HepG2 (cell line): ENCODE data around the gene PLCB1. TPM values are rescaled to one million over a fixed set of nuclear protein-coding genes. Genes with fewer than 3 reads are reported as not detected.

ENCODE experiments used
- ATAC-seq: fragments of 200-7000 bp; cut with Tn5 transposase; 3 replicates; pipeline ENCODE4 v1.9.1; 2020; ENCODE audit warnings: mild to moderate bottlenecking, moderate library complexity
- BruUV-seq: library from RNA; stranded (reverse); fragments of 400-500 nt; replicated peaks from 2 replicates; lab custom pipeline; 2021; lab: Mats Ljungman, UMichigan
- CTCF ChIA-PET: fragments of 300-600 bp; formaldehyde crosslinking; extraction: SDS; loops from one replicate; lab custom pipeline; 2021; ENCODE audit warnings: low total read pairs, inconsistent platforms, low intra/inter-chr PET ratio; lab: Yijun Ruan, JAX
- POLR2A ChIA-PET: fragments of 350-600 bp; sonication (Branson Sonifier 250); formaldehyde crosslinking; loops from one replicate; lab custom pipeline; 2020; ENCODE audit warnings: antibody characterized with exemption, inconsistent platforms; lab: Yijun Ruan, JAX
- DNase-seq: peaks from one replicate; pipeline ENCODE4 v3.0.0-alpha.2; 2015; ENCODE audit warnings: low spot score
- FAIRE-seq: peaks from 3 replicates; lab custom pipeline; 2011; peaks lifted over from hg19 to GRCh38; lab: Jason Lieb, UNC
- H2AFZ ChIP-seq: one replicate; pipeline ENCODE4 v1.6.1; 2011; ENCODE audit warnings: low read length, inconsistent platforms
- H3K27ac ChIP-seq: fragments of 300-600 bp; 3 replicates; pipeline ENCODE4 v1.8.0; 2011; ENCODE audit warnings: mixed run types, mild to moderate bottlenecking, mixed read lengths, low read length, inconsistent platforms; ENCODE audit not compliant: insufficient read depth; ENCODE audit errors: extremely low read length
- H3K27me3 ChIP-seq, 2 experiments: fragments of 200-600 bp in 1 of 2; 2 replicates in 1 of 2; 3 replicates in 1 of 2; pipeline versions ENCODE4 v1.6.0 to v1.8.0; 2011; ENCODE audit warnings: low read length in 2 of 2, mild to moderate bottlenecking in 2 of 2, moderate library complexity in 2 of 2, inconsistent platforms in 1 of 2; ENCODE audit not compliant: insufficient read depth in 2 of 2, control insufficient read depth in 1 of 2
- H3K36me3 ChIP-seq, 2 experiments: fragments of 200-600 bp in 1 of 2; replicated peaks in 1 of 2; 2 replicates in 1 of 2; 3 replicates in 1 of 2; pipeline versions ENCODE4 v1.5.1 to v1.8.0; 2011; ENCODE audit warnings: low read length in 2 of 2, inconsistent platforms in 1 of 2; ENCODE audit not compliant: insufficient read depth in 2 of 2, control insufficient read depth in 1 of 2
- H3K4me1 ChIP-seq: 2 replicates; pipeline ENCODE4 v1.5.1; 2012; ENCODE audit warnings: low read length, inconsistent platforms; ENCODE audit not compliant: insufficient read depth
- H3K4me2 ChIP-seq: 2 replicates; pipeline ENCODE4 v1.6.0; 2011; ENCODE audit warnings: low read depth, low read length, inconsistent platforms
- H3K4me3 ChIP-seq, 3 experiments: fragments of 200-600 bp in 1 of 3; sonication (generic), shearing (Covaris generic) in 1 of 3; replicated peaks in 1 of 3; 2 replicates each; pipeline ENCODE4 v1.5.1; 2011 to 2016; ENCODE audit warnings: low read length in 3 of 3, inconsistent platforms in 2 of 3, low read depth in 2 of 3, mild to moderate bottlenecking in 2 of 3, control low read depth in 1 of 3, mixed read lengths in 1 of 3; ENCODE audit not compliant: insufficient read depth in 1 of 3
- H3K79me2 ChIP-seq: one replicate; pipeline ENCODE4 v1.6.1; 2011; ENCODE audit warnings: low read length, inconsistent platforms; ENCODE audit not compliant: insufficient read depth
- H3K9ac ChIP-seq: 2 replicates; pipeline ENCODE4 v1.6.0; 2011; ENCODE audit warnings: mild to moderate bottlenecking, low read depth, low read length, inconsistent platforms; ENCODE audit not compliant: insufficient read depth
- H3K9me3 ChIP-seq: 2 replicates; pipeline ENCODE4 v1.5.1; 2012; ENCODE audit warnings: mild to moderate bottlenecking, low read length
- H4K20me1 ChIP-seq: 2 replicates; pipeline ENCODE4 v1.6.0; 2011; ENCODE audit warnings: inconsistent platforms, mild to moderate bottlenecking, low read length, moderate library complexity; ENCODE audit not compliant: insufficient read depth
- FIP1L1 ChIP-seq: fragments of 200-400 bp; formaldehyde crosslinking; IDR thresholded peaks from 2 replicates; pipeline ENCODE4 v1.6.1; 2018; ENCODE audit warnings: low read depth, mild to moderate bottlenecking, low read length, moderate library complexity, borderline replicate concordance; ENCODE audit not compliant: insufficient read depth
- FOXO1 ChIP-seq: sonication (generic); formaldehyde crosslinking; IDR thresholded peaks from 2 replicates; pipeline ENCODE4 v1.4.0; 2020; ENCODE audit warnings: missing genetic modification reagents
- KIAA2018 ChIP-seq: sonication (generic); formaldehyde crosslinking; IDR thresholded peaks from 2 replicates; pipeline ENCODE4 v1.5.0; 2020; ENCODE audit warnings: mild to moderate bottlenecking, missing genetic modification reagents, borderline replicate concordance
- RFX3 ChIP-seq: IDR thresholded peaks from 2 replicates; pipeline ENCODE4 v1.6.1; 2016; ENCODE audit warnings: missing biosample characterization, missing genetic modification reagents
- ZNF570 ChIP-seq: sonication (generic); formaldehyde crosslinking; IDR thresholded peaks from 2 replicates; pipeline ENCODE4 v1.4.0; 2020; ENCODE audit warnings: mild to moderate bottlenecking, missing genetic modification reagents, borderline replicate concordance
- ZNF605 ChIP-seq: sonication (generic); formaldehyde crosslinking; IDR thresholded peaks from 2 replicates; pipeline ENCODE4 v1.8.0; 2022; ENCODE audit warnings: mild to moderate bottlenecking, missing genetic modification reagents
- ZNF75D ChIP-seq: sonication (generic); formaldehyde crosslinking; IDR thresholded peaks from 2 replicates; pipeline ENCODE4 v1.8.1; 2023; ENCODE audit warnings: missing genetic modification reagents, mild to moderate bottlenecking, borderline replicate concordance
- ZNF776 ChIP-seq: sonication (generic); formaldehyde crosslinking; IDR thresholded peaks from 2 replicates; pipeline ENCODE4 v1.4.0; 2020; ENCODE audit warnings: mild to moderate bottlenecking, missing genetic modification reagents
- ZSCAN30 ChIP-seq: sonication (generic); formaldehyde crosslinking; IDR thresholded peaks from 2 replicates; pipeline ENCODE4 v1.5.0; 2020; ENCODE audit warnings: mild to moderate bottlenecking, missing genetic modification reagents
- in situ Hi-C: cut with HindIII; loops from 2 replicates; pipeline ENCODE4 v1.10.0; 2017; ENCODE audit warnings: low pct_unique_long_range_greater_than_20kb; ENCODE audit not compliant: extremely low pct_ligation_motif_present
- intact Hi-C: fragments of 100-400 bp; cut with micrococcal nuclease; formaldehyde crosslinking; loops from one replicate; pipeline ENCODE4 v1.10.0; 2022; ENCODE audit not compliant: unreplicated experiment
- polyA plus RNA-seq, 8 experiments: library from polyadenylated mRNA; depleted of rRNA in 3 of 8; stranded (reverse) in 7 of 8; unstranded in 1 of 8; fragments of >200 nt; fragmentation: Illumina TruSeq in 4 of 8; extraction: Trizol in 4 of 8; gene quantifications; 2 replicates each; pipeline versions ENCODE4 v1.2.1 to v1.2.3, GENCODE V29; 2011 to 2016; ENCODE audit warnings: low read depth in 4 of 8, missing spikeins in 1 of 8, mixed read lengths in 1 of 8; ENCODE audit not compliant: insufficient read depth in 1 of 8
- total RNA-seq, 5 experiments: library from RNA; depleted of rRNA; stranded (reverse); fragments of >200 nt; fragmentation: Illumina TruSeq; extraction: Trizol; gene quantifications; 2 replicates each; pipeline ENCODE4 v1.2.3, GENCODE V29; 2016; ENCODE audit warnings: low read depth in 1 of 5
- TF ChIP-seq, protein P1 (sequence below): sonication (generic); formaldehyde crosslinking; IDR thresholded peaks from 2 replicates; pipeline ENCODE4 v1.5.1; 2020; ENCODE audit warnings: missing genetic modification reagents, mild to moderate bottlenecking, borderline replicate concordance
- TF ChIP-seq, protein P2 (sequence below): IDR thresholded peaks from 2 replicates; pipeline ENCODE4 v1.6.1; 2018; ENCODE audit warnings: missing genetic modification reagents, mild to moderate bottlenecking, missing compliant biosample characterization

PLCB1 gene
- total and polyA plus RNA-seq, 2 of the 13 experiments (the other 11 are each of a cell fraction or from before 2014, with no cell fraction given) = 42.4 to 55.9 TPM

GRCh38 chr20:8454137-8454712, 322.2 kb downstream of the PLCB1 start (continued):
- TF ChIP-seq, protein P1, sequence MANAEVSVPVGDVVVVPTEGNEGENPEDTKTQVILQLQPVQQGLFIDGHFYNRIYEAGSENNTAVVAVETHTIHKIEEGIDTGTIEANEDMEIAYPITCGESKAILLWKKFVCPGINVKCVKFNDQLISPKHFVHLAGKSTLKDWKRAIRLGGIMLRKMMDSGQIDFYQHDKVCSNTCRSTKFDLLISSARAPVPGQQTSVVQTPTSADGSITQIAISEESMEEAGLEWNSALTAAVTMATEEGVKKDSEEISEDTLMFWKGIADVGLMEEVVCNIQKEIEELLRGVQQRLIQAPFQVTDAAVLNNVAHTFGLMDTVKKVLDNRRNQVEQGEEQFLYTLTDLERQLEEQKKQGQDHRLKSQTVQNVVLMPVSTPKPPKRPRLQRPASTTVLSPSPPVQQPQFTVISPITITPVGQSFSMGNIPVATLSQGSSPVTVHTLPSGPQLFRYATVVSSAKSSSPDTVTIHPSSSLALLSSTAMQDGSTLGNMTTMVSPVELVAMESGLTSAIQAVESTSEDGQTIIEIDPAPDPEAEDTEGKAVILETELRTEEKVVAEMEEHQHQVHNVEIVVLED = no peak
- TF ChIP-seq FIP1L1 = no peak
- TF ChIP-seq RFX3 (CRISPR knock-in tag) = no peak
- peak; percentile 18; the same call in 1 of the 2 replicates for TF ChIP-seq FOXO1 (CRISPR knock-in tag)
- no peak for TF ChIP-seq ZSCAN30 (CRISPR knock-in tag)
- TF ChIP-seq ZNF570 (CRISPR knock-in tag) = no peak
- TF ChIP-seq, protein P2, sequence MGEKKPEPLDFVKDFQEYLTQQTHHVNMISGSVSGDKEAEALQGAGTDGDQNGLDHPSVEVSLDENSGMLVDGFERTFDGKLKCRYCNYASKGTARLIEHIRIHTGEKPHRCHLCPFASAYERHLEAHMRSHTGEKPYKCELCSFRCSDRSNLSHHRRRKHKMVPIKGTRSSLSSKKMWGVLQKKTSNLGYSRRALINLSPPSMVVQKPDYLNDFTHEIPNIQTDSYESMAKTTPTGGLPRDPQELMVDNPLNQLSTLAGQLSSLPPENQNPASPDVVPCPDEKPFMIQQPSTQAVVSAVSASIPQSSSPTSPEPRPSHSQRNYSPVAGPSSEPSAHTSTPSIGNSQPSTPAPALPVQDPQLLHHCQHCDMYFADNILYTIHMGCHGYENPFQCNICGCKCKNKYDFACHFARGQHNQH = no peak
- no peak for TF ChIP-seq ZNF605 (CRISPR knock-in tag)
- TF ChIP-seq ZNF776 (CRISPR knock-in tag) = no peak
- TF ChIP-seq, all 625 proteins: peak for 19

- intact Hi-C loops (no loop called here), in situ Hi-C loops (no loop called here)
- FAIRE-seq (no peak), DNase-seq (no peak), ATAC-seq (no peak)
- Histone ChIP-seq H4K20me1 (peaks cover 7% of the 10 kb centered on the region; the same call in 1 of the 2 replicates), H3K4me3 (no peak overlapping the region), H3K9ac (no peak overlapping the region), H3K4me1 (no peaks in the 10 kb centered on the region), H3K79me2 (no peaks in the 10 kb centered on the region), H3K4me2 (no peak overlapping the region), H2AFZ (no peak overlapping the region), H3K9me3 (no peaks in the 10 kb centered on the region), H3K36me3 (0 out of 5 replicates have a peak, but pooled peaks cover 0 to 1% of the 10 kb centered on the region in 2 experiments), H3K27ac (no peak overlapping the region), H3K27me3 (no peaks in the 10 kb centered on the region)
- no TSS peak for BruUV-seq
- TF ChIP-seq ZNF75D (CRISPR knock-in tag) (0 out of 2 replicates have a peak, but pooled peaks have one; percentile 50), KIAA2018 (CRISPR knock-in tag) (no peak)
- ChIA-PET POLR2A (interaction anchor here (1.0 kb wide), 1 partner anchor 301 kb away, joined by 4 read pairs; no protein-coding TSS in a partner anchor), CTCF (no interaction called here)
These were observed 324.7 kb downstream of the PLCB1 start for GRCh38 chr20:8456765-8457164.
